K562 (cell line): ENCODE data around the gene NIFK. TPM values are rescaled to one million over a fixed set of nuclear protein-coding genes. Genes with fewer than 3 reads are reported as not detected.
A peak's percentile ranks its signal among the peaks of the same experiment; 100 is the strongest.

Experiments
- CTCF ChIP-seq, 3 experiments: IDR thresholded peaks in 2 of 3; conservative IDR thresholded peaks in 1 of 3; 2 replicates each; pipeline ENCODE4 v1.5.1; 2011 to 2012; ENCODE audit warnings: low read length in 3 of 3, mild to moderate bottlenecking in 3 of 3, control low read depth in 2 of 3, improper control_type of control experiment in 1 of 3, inconsistent platforms in 1 of 3, low read depth in 1 of 3, mixed read lengths in 1 of 3, moderate library complexity in 1 of 3; ENCODE audit not compliant: insufficient read depth in 2 of 3
- HMBOX1 ChIP-seq: sonication (generic); IDR thresholded peaks from 2 replicates; pipeline ENCODE4 v1.6.1; 2016
- KDM4B ChIP-seq, 2 experiments: fragments of 450-650 bp in 1 of 2; sonication (generic) in 1 of 2; IDR thresholded peaks; 2 replicates each; pipeline ENCODE4 v1.6.1; 2016 to 2017; ENCODE audit warnings: borderline replicate concordance in 2 of 2, antibody characterized with exemption in 1 of 2, low read depth in 1 of 2, mild to moderate bottlenecking in 1 of 2
- MGA ChIP-seq: fragments of 450-650 bp; IDR thresholded peaks from 2 replicates; pipeline ENCODE4 v1.6.1; 2016; ENCODE audit warnings: mild to moderate bottlenecking, moderate library complexity
- MTA2 ChIP-seq: fragments of 450-650 bp; IDR thresholded peaks from 2 replicates; pipeline ENCODE4 v1.6.1; 2016; ENCODE audit warnings: low read depth
- PKNOX1 ChIP-seq: fragments of 450-650 bp; IDR thresholded peaks from 2 replicates; pipeline ENCODE4 v1.6.1; 2016
- RAD21 ChIP-seq, 2 experiments: fragments of 250-450 bp in 1 of 2; fragments of 450-650 bp in 1 of 2; sonication (Bioruptor Pico) in 1 of 2; formaldehyde crosslinking in 1 of 2; IDR thresholded peaks in 1 of 2; conservative IDR thresholded peaks in 1 of 2; 2 replicates each; pipeline versions ENCODE4 v1.4.0 to v1.8.0; 2020 to 2022; ENCODE audit warnings: mild to moderate bottlenecking in 2 of 2, moderate library complexity in 1 of 2
- RBM39 ChIP-seq: fragments of 200-400 bp; formaldehyde crosslinking; optimal IDR thresholded peaks from 2 replicates; pipeline ENCODE3; 2018; ENCODE audit warnings: low read depth, low read length
- RCOR1 ChIP-seq, 2 experiments: IDR thresholded peaks; 2 replicates each; pipeline ENCODE4 v1.6.1; 2012; ENCODE audit warnings: low read depth in 2 of 2, low read length in 2 of 2, borderline replicate concordance in 1 of 2, improper control_type of control experiment in 1 of 2
- SMARCA4 ChIP-seq: fragments of 450-650 bp; IDR thresholded peaks from 2 replicates; pipeline ENCODE4 v1.6.1; 2016
- U2AF2 ChIP-seq: fragments of 200-400 bp; formaldehyde crosslinking; optimal IDR thresholded peaks from 2 replicates; pipeline ENCODE3; 2017; ENCODE audit warnings: low read depth, mild to moderate bottlenecking, low read length
- ZNF324 ChIP-seq: fragments of 250-450 bp; sonication (Bioruptor Pico); IDR thresholded peaks from 2 replicates; pipeline ENCODE4 v1.4.0; 2020; ENCODE audit warnings: mild to moderate bottlenecking
- ZNF644 ChIP-seq: fragments of 200-800 bp; sonication (Bioruptor generic); IDR thresholded peaks from 2 replicates; pipeline ENCODE4 v1.6.1; 2016; ENCODE audit warnings: low read depth, missing genetic modification characterization, missing compliant biosample characterization
- polyA plus RNA-seq, 8 experiments: library from polyadenylated mRNA; depleted of rRNA in 4 of 8; stranded (reverse) in 5 of 8; unstranded in 3 of 8; fragments of >200 nt; fragmentation: Nextera tagmentation in 2 of 8; fragmentation: Illumina TruSeq in 1 of 8; extraction: Ambion mirVana in 2 of 8; extraction: Trizol in 1 of 8; gene quantifications; 2 replicates each; pipeline versions ENCODE4 v1.2.1 to v1.2.3, GENCODE V29; 2011 to 2014; ENCODE audit warnings: inconsistent platforms in 1 of 8, missing spikeins in 1 of 8
- total RNA-seq, 7 experiments: library from RNA; depleted of rRNA in 6 of 7; stranded (reverse); fragments of >200 nt in 6 of 7; fragmentation: Illumina TruSeq in 2 of 7; extraction: Trizol in 2 of 7; gene quantifications; 2 replicates each; pipeline versions ENCODE4 v1.2.1 to v1.2.3, GENCODE V29; 2011 to 2021; ENCODE audit warnings: low replicate concordance in 1 of 7

Gene NIFK
- total and polyA plus RNA-seq, 9 of the 15 experiments (the other 6 are each of a cell fraction or from before 2014, with no cell fraction given), result 60.2 to 426 (median 183) TPM

GRCh38 chr2:121722479-121722878, 14.2 kb downstream of the NIFK start (continued):
- TF ChIP-seq MGA (0 out of 2 replicates have a peak, but pooled peaks have one; percentile 23), RBM39 (no peak), ZNF324 (CRISPR knock-in tag) (no peak), SMARCA4 (no peak; the same call in 1 of the 2 replicates), PKNOX1 (peak; percentile 82), RCOR1 (IDR thresholded peaks at IDR 0.05; ENCODE audit: borderline replicate concordance in 1 of 2, low read depth in 2 of 2, low read length in 2 of 2) (peak in 1 of 2 experiments; percentile 59; a peak in 1 of 4 replicates), KDM4B (IDR thresholded peaks at IDR 0.05; ENCODE audit: borderline replicate concordance in 2 of 2, low read depth in 1 of 2) (no peak), U2AF2 (no peak), ZNF644 (tag) (no peak), CTCF (IDR thresholded peaks at IDR 0.05 in 2 of 3, conservative IDR thresholded peaks at IDR 0.05 in 1 of 3; ENCODE audit: insufficient read depth in 2 of 3, low read depth in 1 of 3, low read length in 3 of 3) (no peak), RAD21 (CRISPR knock-in tag; conservative IDR thresholded peaks at IDR 0.05 in 1 of 2, IDR thresholded peaks at IDR 0.05 in 1 of 2) (0 out of 4 replicates have a peak, but pooled peaks of 1 of the 2 experiments have one; percentile 21), HMBOX1 (peak; percentile 43), MTA2 (no peak)
